Fibroblast of lung (primary cell): ENCODE data around the gene CAPS. TPM values are rescaled to one million over a fixed set of nuclear protein-coding genes. Genes with fewer than 3 reads are reported as not detected.

Source experiments
- DNase-seq, 2 donors: peaks; one replicate each; pipeline versions ENCODE4 v3.0.0 to v3.0.0-alpha.2; 2010; ENCODE audit warnings: low read depth in 2 of 2
- H2AFZ ChIP-seq: 2 replicates; pipeline ENCODE4 v1.5.1; 2012; ENCODE audit warnings: low read length, control low read depth, inconsistent platforms
- H3K27ac ChIP-seq: 2 replicates; pipeline ENCODE4 v1.5.1; 2011; ENCODE audit warnings: low read length, control low read depth; ENCODE audit not compliant: insufficient read depth
- H3K27me3 ChIP-seq: 2 replicates; pipeline ENCODE4 v1.5.1; 2011; ENCODE audit warnings: mild to moderate bottlenecking, low read length; ENCODE audit not compliant: control insufficient read depth, insufficient read depth
- H3K36me3 ChIP-seq: 2 replicates; pipeline ENCODE4 v1.5.1; 2011; ENCODE audit warnings: low read length; ENCODE audit not compliant: control insufficient read depth, insufficient read depth
- H3K4me1 ChIP-seq: 2 replicates; pipeline ENCODE4 v1.5.1; 2011; ENCODE audit warnings: low read length; ENCODE audit not compliant: control insufficient read depth, insufficient read depth; ENCODE audit errors: extremely low read depth
- H3K4me2 ChIP-seq: 2 replicates; pipeline ENCODE4 v1.5.1; 2011; ENCODE audit warnings: low read length, control low read depth; ENCODE audit not compliant: insufficient read depth; ENCODE audit errors: extremely low read depth
- H3K4me3 ChIP-seq, 4 experiments: fragments of 200-600 bp in 1 of 4; sonication (generic) in 1 of 4; replicated peaks in 1 of 4; 2 replicates each; pipeline ENCODE4 v1.5.1; 2011 to 2016; ENCODE audit warnings: low read length in 4 of 4, low read depth in 3 of 4, mild to moderate bottlenecking in 3 of 4, control low read depth in 2 of 4, inconsistent platforms in 1 of 4, mixed read lengths in 1 of 4; ENCODE audit not compliant: insufficient read depth in 1 of 4; ENCODE audit errors: control extremely low read depth in 1 of 4
- H3K79me2 ChIP-seq: 2 replicates; pipeline ENCODE4 v1.5.1; 2012; ENCODE audit warnings: mild to moderate bottlenecking, low read length, inconsistent platforms; ENCODE audit not compliant: control insufficient read depth, insufficient read depth
- H3K9ac ChIP-seq: 2 replicates; pipeline ENCODE4 v1.5.1; 2011; ENCODE audit warnings: mild to moderate bottlenecking, low read length, control low read depth; ENCODE audit not compliant: insufficient read depth
- H3K9me3 ChIP-seq: 2 replicates; pipeline ENCODE4 v1.5.1; 2012; ENCODE audit warnings: low read depth, low read length; ENCODE audit not compliant: control insufficient read depth, insufficient read depth
- H4K20me1 ChIP-seq: 2 replicates; pipeline ENCODE4 v1.5.1; 2011; ENCODE audit warnings: low read length; ENCODE audit not compliant: control insufficient read depth, insufficient read depth; ENCODE audit errors: extremely low read depth
- EZH2 ChIP-seq: IDR thresholded peaks from 2 replicates; pipeline ENCODE4 v1.5.1; 2012; ENCODE audit warnings: low read length, control low read depth, mild to moderate bottlenecking; ENCODE audit errors: missing control alignments
- polyA plus RNA-seq, 2 donors: library from polyadenylated mRNA; depleted of rRNA in 1 of 2; stranded (reverse) in 1 of 2; unstranded in 1 of 2; fragments of >200 nt; gene quantifications; 2 replicates each; pipeline ENCODE4 v1.2.1, GENCODE V29; 2011 to 2012; ENCODE audit warnings: missing spikeins in 1 of 2
- total RNA-seq: library from RNA; depleted of rRNA; stranded (reverse); fragments of >200 nt; gene quantifications from 2 replicates; pipeline ENCODE4 v1.2.1, GENCODE V29; 2014
- TF ChIP-seq, protein P1 (sequence below), 2 donors: IDR thresholded peaks in 1 of 2; conservative IDR thresholded peaks in 1 of 2; 1 replicate in 1 of 2; 2 replicates in 1 of 2; pipeline ENCODE4 v1.5.1; 2011 to 2012; ENCODE audit warnings: low read length in 2 of 2, control low read depth in 1 of 2, inconsistent platforms in 1 of 2, low read depth in 1 of 2, mild to moderate bottlenecking in 1 of 2

The CAPS gene
- total and polyA plus RNA-seq, 2 donors (not counting 1 experiment from before 2014, with no cell fraction given) = 1.6 to 7.3 TPM

- no peak overlapping the region for H3K4me3 ChIP-seq
- peaks cover 21% of the 10 kb centered on the region for H3K36me3 ChIP-seq
- DNase-seq = no peak
- no peaks in the 10 kb centered on the region for H3K9me3 ChIP-seq
- no peaks in the 10 kb centered on the region for H3K79me2 ChIP-seq
- H4K20me1 ChIP-seq = no peaks in the 10 kb centered on the region
- H2AFZ ChIP-seq = no peak overlapping the region
- peaks cover 5% of the 10 kb centered on the region for H3K4me1 ChIP-seq
- H3K27ac ChIP-seq = no peak overlapping the region
- H3K27me3 ChIP-seq = no peaks in the 10 kb centered on the region
- H3K4me2 ChIP-seq = no peak overlapping the region
- TF ChIP-seq, protein P1, sequence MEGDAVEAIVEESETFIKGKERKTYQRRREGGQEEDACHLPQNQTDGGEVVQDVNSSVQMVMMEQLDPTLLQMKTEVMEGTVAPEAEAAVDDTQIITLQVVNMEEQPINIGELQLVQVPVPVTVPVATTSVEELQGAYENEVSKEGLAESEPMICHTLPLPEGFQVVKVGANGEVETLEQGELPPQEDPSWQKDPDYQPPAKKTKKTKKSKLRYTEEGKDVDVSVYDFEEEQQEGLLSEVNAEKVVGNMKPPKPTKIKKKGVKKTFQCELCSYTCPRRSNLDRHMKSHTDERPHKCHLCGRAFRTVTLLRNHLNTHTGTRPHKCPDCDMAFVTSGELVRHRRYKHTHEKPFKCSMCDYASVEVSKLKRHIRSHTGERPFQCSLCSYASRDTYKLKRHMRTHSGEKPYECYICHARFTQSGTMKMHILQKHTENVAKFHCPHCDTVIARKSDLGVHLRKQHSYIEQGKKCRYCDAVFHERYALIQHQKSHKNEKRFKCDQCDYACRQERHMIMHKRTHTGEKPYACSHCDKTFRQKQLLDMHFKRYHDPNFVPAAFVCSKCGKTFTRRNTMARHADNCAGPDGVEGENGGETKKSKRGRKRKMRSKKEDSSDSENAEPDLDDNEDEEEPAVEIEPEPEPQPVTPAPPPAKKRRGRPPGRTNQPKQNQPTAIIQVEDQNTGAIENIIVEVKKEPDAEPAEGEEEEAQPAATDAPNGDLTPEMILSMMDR (conservative IDR thresholded peaks at IDR 0.05 in 1 of 2, IDR thresholded peaks at IDR 0.05 in 1 of 2; ENCODE audit: low read depth in 1 of 2, low read length in 2 of 2) = no peak
- no peak for TF ChIP-seq EZH2
- no peak overlapping the region for H3K9ac ChIP-seq
These were observed 1.1 kb downstream of the CAPS start for GRCh38 chr19:5914946-5915781.

DNA sequence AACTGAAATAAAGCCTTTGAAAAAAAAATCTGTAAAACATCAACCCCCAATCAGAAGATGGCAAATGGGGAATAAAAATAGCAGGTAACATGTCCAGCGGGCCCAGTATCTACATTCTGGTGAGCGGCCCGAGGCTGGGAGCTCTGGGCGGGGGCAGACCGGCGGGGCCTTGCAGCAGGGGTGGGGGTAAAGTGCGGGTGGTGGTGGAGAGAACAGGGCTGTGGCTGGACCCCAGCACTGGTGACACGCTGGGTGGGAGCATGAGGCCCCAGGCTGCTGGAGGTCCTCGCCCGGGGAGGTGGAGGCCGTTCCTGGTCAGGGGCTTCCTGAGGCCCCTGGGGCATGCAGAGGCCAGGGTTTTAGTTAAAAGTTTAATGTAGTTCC, 1.7 kb downstream of the CAPS start:
- Histone ChIP-seq H3K4me1 (peaks cover 5% of the 10 kb centered on the region), H3K9ac (no peak overlapping the region), H3K79me2 (no peaks in the 10 kb centered on the region), H3K27me3 (no peaks in the 10 kb centered on the region), H4K20me1 (no peaks in the 10 kb centered on the region), H3K27ac (no peak overlapping the region), H3K9me3 (no peaks in the 10 kb centered on the region), H3K4me3 (no peak overlapping the region), H3K4me2 (no peak overlapping the region), H2AFZ (no peak overlapping the region), H3K36me3 (peaks cover 20% of the 10 kb centered on the region)
- TF ChIP-seq, protein P1 (conservative IDR thresholded peaks at IDR 0.05 in 1 of 2, IDR thresholded peaks at IDR 0.05 in 1 of 2; ENCODE audit: low read depth in 1 of 2, low read length in 2 of 2) = no peak
- no peak for TF ChIP-seq EZH2
- no peak for DNase-seq

DNA sequence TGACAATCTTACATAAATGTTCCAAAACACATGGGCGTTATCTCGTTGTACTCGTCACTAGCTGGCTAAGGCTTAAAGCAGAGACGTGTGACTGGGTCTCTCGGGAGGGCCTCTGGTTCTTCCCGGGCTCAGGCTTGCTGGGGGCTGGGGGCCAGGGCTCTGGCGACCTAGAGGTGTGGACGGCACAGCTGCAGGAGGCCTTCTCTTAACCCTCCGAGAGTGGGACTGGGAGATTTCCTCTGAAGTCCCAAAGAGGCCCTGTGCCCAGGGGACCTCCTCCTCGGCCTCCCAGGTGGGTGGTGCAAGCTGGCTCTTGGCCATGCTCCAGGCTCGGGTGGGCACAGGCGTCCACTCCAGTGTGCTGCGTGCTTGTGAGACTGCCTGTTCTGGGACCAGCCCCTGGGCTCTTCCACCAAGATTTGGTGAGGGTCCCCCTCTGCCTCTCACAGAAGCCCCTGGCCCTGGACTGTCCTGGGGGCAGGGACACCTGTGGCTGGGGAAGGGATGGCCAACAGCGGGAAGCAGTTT, 2.2 kb downstream of the CAPS start:
- no peaks in the 10 kb centered on the region for H3K27me3 ChIP-seq
- no peak overlapping the region for H3K4me2 ChIP-seq
- DNase-seq = no peak
- H3K4me1 ChIP-seq = peaks cover 5% of the 10 kb centered on the region
- H3K4me3 ChIP-seq = no peak overlapping the region
- peaks cover 23% of the 10 kb centered on the region for H3K36me3 ChIP-seq
- H3K9me3 ChIP-seq = no peaks in the 10 kb centered on the region
- no peaks in the 10 kb centered on the region for H3K79me2 ChIP-seq
- TF ChIP-seq EZH2 = no peak
- TF ChIP-seq, protein P1 (conservative IDR thresholded peaks at IDR 0.05 in 1 of 2, IDR thresholded peaks at IDR 0.05 in 1 of 2; ENCODE audit: low read depth in 1 of 2, low read length in 2 of 2) = no peak
- H3K9ac ChIP-seq = no peak overlapping the region
- H3K27ac ChIP-seq = no peak overlapping the region
- no peak overlapping the region for H2AFZ ChIP-seq
- H4K20me1 ChIP-seq = no peaks in the 10 kb centered on the region
